ENCODE data around the gene HKDC1.
"Not testable (repeated sequence)": the region's sequence is repeated elsewhere in the genome, so short reads cannot be mapped to it uniquely, and the experiment has no call there.

HKDC1 gene

DNA sequence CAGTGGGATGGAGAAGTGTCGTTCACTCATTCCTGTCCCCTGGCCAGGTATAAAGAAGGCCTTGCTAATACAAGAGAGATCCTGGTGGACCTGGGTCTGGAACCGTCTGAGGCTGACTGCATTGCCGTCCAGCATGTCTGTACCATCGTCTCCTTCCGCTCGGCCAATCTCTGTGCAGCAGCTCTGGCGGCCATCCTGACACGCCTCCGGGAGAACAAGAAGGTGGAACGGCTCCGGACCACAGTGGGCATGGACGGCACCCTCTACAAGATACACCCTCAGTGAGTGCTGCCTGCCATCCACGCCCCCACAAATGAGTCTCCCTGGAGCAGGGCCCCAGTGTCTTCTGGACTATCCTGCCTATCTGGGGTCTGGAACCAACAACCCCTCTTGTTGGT is 27.2 kb downstream of the HKDC1 start:
- Histone ChIP-seq H3K4me3 (ENCODE audit: low read length, poor library complexity, severe bottlenecking) (no peak overlapping the region), H3K9ac (ENCODE audit: low read depth, low read length, poor library complexity, severe bottlenecking) (no peak overlapping the region), H3F3A (ENCODE audit: low read depth) (no peaks in the 10 kb centered on the region), H3K4me1 (ENCODE audit: insufficient read depth, low read length, poor library complexity, severe bottlenecking) (no peaks in the 10 kb centered on the region), H3K9me2 (replicated peaks; ENCODE audit: low read depth, low read length) (no peaks in the 10 kb centered on the region), H3K9me3 (ENCODE audit: insufficient read depth, low read depth, low read length) (no peaks in the 10 kb centered on the region), H3K4me2 (ENCODE audit: low read depth, low read length, poor library complexity, severe bottlenecking) (no peak overlapping the region), H3K27me3 (ENCODE audit: insufficient read depth, low read length, poor library complexity, severe bottlenecking) (no peaks in the 10 kb centered on the region), H3K79me2 (ENCODE audit: insufficient read depth, low read length) (no peaks in the 10 kb centered on the region), H3K36me3 (ENCODE audit: insufficient read depth, low read length) (no peaks in the 10 kb centered on the region), H4K20me1 (ENCODE audit: insufficient read depth, low read length, poor library complexity, severe bottlenecking) (no peaks in the 10 kb centered on the region), H2AFZ (ENCODE audit: low read length) (no peak overlapping the region)
- no peak for TF ChIP-seq EZH2phosphoT487 (IDR thresholded peaks at IDR 0.05; ENCODE audit: borderline replicate concordance)
- TF ChIP-seq, protein P1, sequence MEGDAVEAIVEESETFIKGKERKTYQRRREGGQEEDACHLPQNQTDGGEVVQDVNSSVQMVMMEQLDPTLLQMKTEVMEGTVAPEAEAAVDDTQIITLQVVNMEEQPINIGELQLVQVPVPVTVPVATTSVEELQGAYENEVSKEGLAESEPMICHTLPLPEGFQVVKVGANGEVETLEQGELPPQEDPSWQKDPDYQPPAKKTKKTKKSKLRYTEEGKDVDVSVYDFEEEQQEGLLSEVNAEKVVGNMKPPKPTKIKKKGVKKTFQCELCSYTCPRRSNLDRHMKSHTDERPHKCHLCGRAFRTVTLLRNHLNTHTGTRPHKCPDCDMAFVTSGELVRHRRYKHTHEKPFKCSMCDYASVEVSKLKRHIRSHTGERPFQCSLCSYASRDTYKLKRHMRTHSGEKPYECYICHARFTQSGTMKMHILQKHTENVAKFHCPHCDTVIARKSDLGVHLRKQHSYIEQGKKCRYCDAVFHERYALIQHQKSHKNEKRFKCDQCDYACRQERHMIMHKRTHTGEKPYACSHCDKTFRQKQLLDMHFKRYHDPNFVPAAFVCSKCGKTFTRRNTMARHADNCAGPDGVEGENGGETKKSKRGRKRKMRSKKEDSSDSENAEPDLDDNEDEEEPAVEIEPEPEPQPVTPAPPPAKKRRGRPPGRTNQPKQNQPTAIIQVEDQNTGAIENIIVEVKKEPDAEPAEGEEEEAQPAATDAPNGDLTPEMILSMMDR (conservative IDR thresholded peaks at IDR 0.05; ENCODE audit: low read length), result no peak

DNA sequence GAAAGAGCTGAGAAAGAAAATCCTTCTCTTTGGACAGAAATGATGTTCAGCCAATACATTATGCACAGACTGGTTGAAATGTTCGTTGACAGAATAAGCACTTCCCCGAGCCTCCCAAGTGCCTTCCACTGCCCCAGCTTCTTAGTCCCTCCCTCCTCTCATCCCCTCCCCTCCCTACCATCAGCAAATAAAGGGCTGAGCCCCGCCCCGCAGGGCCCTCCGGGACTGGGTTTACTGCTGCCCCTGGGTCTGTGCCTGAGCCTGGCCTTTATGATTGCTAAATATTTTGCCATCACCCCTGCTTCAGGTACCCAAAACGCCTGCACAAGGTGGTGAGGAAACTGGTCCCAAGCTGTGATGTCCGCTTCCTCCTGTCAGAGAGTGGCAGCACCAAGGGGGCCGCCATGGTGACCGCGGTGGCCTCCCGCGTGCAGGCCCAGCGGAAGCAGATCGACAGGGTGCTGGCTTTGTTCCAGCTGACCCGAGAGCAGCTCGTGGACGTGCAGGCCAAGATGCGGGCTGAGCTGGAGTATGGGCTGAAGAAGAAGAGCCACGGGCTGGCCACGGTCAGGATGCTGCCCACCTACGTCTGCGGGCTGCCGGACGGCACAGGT is 28.1 kb downstream of the HKDC1 start:
- Histone ChIP-seq H3K4me3 (ENCODE audit: low read length, poor library complexity, severe bottlenecking) (no peak overlapping the region), H3K79me2 (ENCODE audit: insufficient read depth, low read length) (no peaks in the 10 kb centered on the region), H4K20me1 (ENCODE audit: insufficient read depth, low read length, poor library complexity, severe bottlenecking) (no peaks in the 10 kb centered on the region), H3K9me2 (replicated peaks; ENCODE audit: low read depth, low read length) (no peaks in the 10 kb centered on the region), H3F3A (ENCODE audit: low read depth) (no peaks in the 10 kb centered on the region), H3K36me3 (ENCODE audit: insufficient read depth, low read length) (no peaks in the 10 kb centered on the region), H3K4me2 (ENCODE audit: low read depth, low read length, poor library complexity, severe bottlenecking) (no peak overlapping the region), H3K4me1 (ENCODE audit: insufficient read depth, low read length, poor library complexity, severe bottlenecking) (no peaks in the 10 kb centered on the region), H3K27me3 (ENCODE audit: insufficient read depth, low read length, poor library complexity, severe bottlenecking) (no peaks in the 10 kb centered on the region), H3K9ac (ENCODE audit: low read depth, low read length, poor library complexity, severe bottlenecking) (no peak overlapping the region), H2AFZ (ENCODE audit: low read length) (no peak overlapping the region), H3K9me3 (ENCODE audit: insufficient read depth, low read depth, low read length) (no peaks in the 10 kb centered on the region)
- no peak for TF ChIP-seq EZH2phosphoT487 (IDR thresholded peaks at IDR 0.05; ENCODE audit: borderline replicate concordance)
- TF ChIP-seq, protein P1 (conservative IDR thresholded peaks at IDR 0.05; ENCODE audit: low read length), result no peak

DNA sequence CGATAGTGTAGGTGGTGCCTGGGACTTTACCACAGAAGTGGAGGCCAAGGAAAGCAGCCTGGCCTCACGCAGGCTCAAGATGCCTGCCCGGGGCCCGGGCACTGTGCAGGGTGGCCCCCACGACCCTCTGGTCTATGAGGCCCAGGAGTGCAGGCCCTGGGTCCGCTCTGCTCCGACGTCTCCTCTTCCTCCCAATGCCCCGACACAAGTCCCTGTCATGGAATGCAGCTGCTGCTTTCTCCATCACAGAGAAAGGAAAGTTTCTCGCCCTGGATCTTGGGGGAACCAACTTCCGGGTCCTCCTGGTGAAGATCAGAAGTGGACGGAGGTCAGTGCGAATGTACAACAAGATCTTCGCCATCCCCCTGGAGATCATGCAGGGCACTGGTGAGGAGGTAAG is 29.9 kb downstream of the HKDC1 start:
- Histone ChIP-seq H3K4me3 (ENCODE audit: low read length, poor library complexity, severe bottlenecking) (no peak overlapping the region), H4K20me1 (ENCODE audit: insufficient read depth, low read length, poor library complexity, severe bottlenecking) (no peaks in the 10 kb centered on the region), H3K27me3 (ENCODE audit: insufficient read depth, low read length, poor library complexity, severe bottlenecking) (no peaks in the 10 kb centered on the region), H3F3A (ENCODE audit: low read depth) (no peaks in the 10 kb centered on the region), H2AFZ (ENCODE audit: low read length) (no peak overlapping the region), H3K9ac (ENCODE audit: low read depth, low read length, poor library complexity, severe bottlenecking) (no peak overlapping the region), H3K4me2 (ENCODE audit: low read depth, low read length, poor library complexity, severe bottlenecking) (no peak overlapping the region), H3K9me2 (replicated peaks; ENCODE audit: low read depth, low read length) (no peaks in the 10 kb centered on the region), H3K79me2 (ENCODE audit: insufficient read depth, low read length) (no peaks in the 10 kb centered on the region), H3K36me3 (ENCODE audit: insufficient read depth, low read length) (no peaks in the 10 kb centered on the region), H3K4me1 (ENCODE audit: insufficient read depth, low read length, poor library complexity, severe bottlenecking) (no peaks in the 10 kb centered on the region), H3K9me3 (ENCODE audit: insufficient read depth, low read depth, low read length) (no peaks in the 10 kb centered on the region)
- TF ChIP-seq, protein P1 (conservative IDR thresholded peaks at IDR 0.05; ENCODE audit: low read length), result no peak
- no peak for TF ChIP-seq EZH2phosphoT487 (IDR thresholded peaks at IDR 0.05; ENCODE audit: borderline replicate concordance)

DNA sequence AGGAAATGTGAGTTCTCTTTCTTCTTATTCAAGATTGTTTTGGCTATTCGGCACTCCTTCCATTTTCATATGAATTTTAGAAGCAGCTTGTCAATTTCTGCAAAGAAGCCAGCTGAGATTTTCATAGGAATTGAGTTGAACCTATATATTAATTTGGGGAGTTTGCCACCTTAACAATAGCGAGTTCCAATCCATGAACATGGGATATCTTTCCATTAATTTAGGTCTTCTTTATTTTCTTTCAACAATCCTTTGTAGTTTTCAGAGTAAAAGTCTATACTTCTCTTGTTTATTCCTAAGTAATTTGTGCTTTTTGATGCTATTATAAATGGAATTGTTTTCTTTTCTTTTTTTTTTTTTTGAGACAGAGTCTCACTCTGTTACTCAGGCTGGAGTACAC is 31.3 kb downstream of the HKDC1 start:
- H3K9me2 ChIP-seq (replicated peaks; ENCODE audit: low read depth, low read length); H3K4me1 ChIP-seq (ENCODE audit: insufficient read depth, low read length, poor library complexity, severe bottlenecking); H3F3A ChIP-seq (ENCODE audit: low read depth); H3K36me3 ChIP-seq (ENCODE audit: insufficient read depth, low read length); H3K9me3 ChIP-seq (ENCODE audit: insufficient read depth, low read depth, low read length); H3K9ac ChIP-seq (ENCODE audit: low read depth, low read length, poor library complexity, severe bottlenecking); H2AFZ ChIP-seq (ENCODE audit: low read length); H3K4me3 ChIP-seq (ENCODE audit: low read length, poor library complexity, severe bottlenecking); H3K27me3 ChIP-seq (ENCODE audit: insufficient read depth, low read length, poor library complexity, severe bottlenecking); H4K20me1 ChIP-seq (ENCODE audit: insufficient read depth, low read length, poor library complexity, severe bottlenecking); H3K4me2 ChIP-seq (ENCODE audit: low read depth, low read length, poor library complexity, severe bottlenecking); H3K79me2 ChIP-seq (ENCODE audit: insufficient read depth, low read length): not testable (repeated sequence)
